ENCODE measurements around the gene SPAG7. TPM values are rescaled to one million over a fixed set of nuclear protein-coding genes. Genes with fewer than 3 reads are reported as not detected.
A peak's percentile ranks its signal among the peaks of the same experiment; 100 is the strongest.

Gene SPAG7
- total RNA-seq, 1 experiment from 2014 or later, result 97.3 TPM

GRCh38 chr17:4972752-4973151 is 5.1 kb upstream of the SPAG7 start:
- ATAC-seq (peak; percentile 46), DNase-seq (ENCODE audit: low spot score) (peak; percentile 40)
- Mint-ChIP-seq H3K36me3 (peaks cover 5% of the 10 kb centered on the region), H3K4me3 (no peak overlapping the region), H3K27me3 (ENCODE audit: low read depth) (peaks cover 63% of the 10 kb centered on the region), H3K9me3 (no peaks in the 10 kb centered on the region), H3K27ac (peak overlapping the region; percentile 66), H3K4me1 (peaks cover 24% of the 10 kb centered on the region)
- POLR2A ChIA-PET, result interaction anchor here (1.2 to 1.7 kb wide), 2 partner anchors 14 to 64 kb away, joined by 3 to 5 read pairs; no protein-coding TSS in a partner anchor
- TF ChIP-seq PRDM15 (CRISPR knock-in tag; IDR thresholded peaks at IDR 0.05) (no peak), MAX (CRISPR knock-in tag; IDR thresholded peaks at IDR 0.05) (0 out of 2 replicates have a peak, but pooled peaks have one; percentile 30)
- CTCF ChIA-PET, result interaction anchor here (1.0 to 1.2 kb wide), 2 partner anchors 64 to 89 kb away, joined by 3 to 4 read pairs; no protein-coding TSS in a partner anchor

DNA sequence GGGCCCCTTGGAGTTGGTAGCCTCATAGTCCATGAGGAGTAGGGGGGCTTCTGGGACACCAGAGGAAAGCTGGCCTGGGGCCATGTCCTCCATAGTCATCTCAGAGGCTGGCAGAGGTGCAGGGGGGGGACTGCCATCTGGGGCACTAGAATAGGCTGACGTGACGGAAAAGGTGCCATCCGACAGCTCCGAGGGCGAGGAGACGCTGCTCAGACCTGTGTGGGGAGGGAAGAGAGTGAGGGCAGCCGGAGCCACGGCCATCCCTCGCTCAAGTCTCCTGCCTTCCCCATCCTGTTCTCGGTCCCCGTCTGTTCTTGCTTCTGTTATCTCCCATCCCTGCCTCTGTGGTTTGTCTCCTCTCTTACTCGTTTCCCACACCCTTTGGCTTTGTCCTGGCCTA is 4.7 kb upstream of the SPAG7 start:
- Mint-ChIP-seq H3K4me3 (no peak overlapping the region), H3K9me3 (no peaks in the 10 kb centered on the region), H3K27ac (peak overlapping the region; percentile 66; the same call in 1 of the 2 replicates), H3K4me1 (peaks cover 24% of the 10 kb centered on the region), H3K27me3 (ENCODE audit: low read depth) (peaks cover 58% of the 10 kb centered on the region), H3K36me3 (peaks cover 5% of the 10 kb centered on the region)
- ChIA-PET CTCF (no interaction called here), POLR2A (interaction anchor here (1.7 kb wide), 1 partner anchor 63 kb away, joined by 5 read pairs; no protein-coding TSS in a partner anchor)
- DNase-seq (ENCODE audit: low spot score) (no peak), ATAC-seq (no peak)
- TF ChIP-seq ERG (CRISPR knock-in tag; IDR thresholded peaks at IDR 0.05) (no peak), FOXP1 (CRISPR knock-in tag; IDR thresholded peaks at IDR 0.05; ENCODE audit: borderline replicate concordance) (no peak), ZNF671 (CRISPR knock-in tag; IDR thresholded peaks at IDR 0.05) (no peak), ZNF512 (CRISPR knock-in tag; IDR thresholded peaks at IDR 0.05; ENCODE audit: borderline replicate concordance) (no peak), ZNF219 (CRISPR knock-in tag; IDR thresholded peaks at IDR 0.05; ENCODE audit: borderline replicate concordance) (no peak), TCF7 (CRISPR knock-in tag; IDR thresholded peaks at IDR 0.05; ENCODE audit: low read depth) (no peak), E2F1 (CRISPR knock-in tag; IDR thresholded peaks at IDR 0.05) (no peak), ETV6 (CRISPR knock-in tag; IDR thresholded peaks at IDR 0.05) (no peak), HMGA2 (CRISPR knock-in tag; IDR thresholded peaks at IDR 0.05) (no peak), SMAD3 (CRISPR knock-in tag; IDR thresholded peaks at IDR 0.05; ENCODE audit: borderline replicate concordance) (no peak), FOXJ3 (CRISPR knock-in tag; IDR thresholded peaks at IDR 0.05; ENCODE audit: borderline replicate concordance) (no peak)
- TF ChIP-seq, protein P1, sequence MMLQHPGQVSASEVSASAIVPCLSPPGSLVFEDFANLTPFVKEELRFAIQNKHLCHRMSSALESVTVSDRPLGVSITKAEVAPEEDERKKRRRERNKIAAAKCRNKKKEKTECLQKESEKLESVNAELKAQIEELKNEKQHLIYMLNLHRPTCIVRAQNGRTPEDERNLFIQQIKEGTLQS (CRISPR knock-in tag; conservative IDR thresholded peaks at IDR 0.05), result no peak
